Subcutaneous abdominal adipose tissue (tissue), 5 donors: ENCODE data around the gene SCUBE1.

ENCODE experiments used
- H3K27ac ChIP-seq: one replicate; pipeline ENCODE4 v1.7.0; 2013; ENCODE audit warnings: low read depth, mild to moderate bottlenecking, inconsistent platforms, low read length, moderate library complexity
- H3K27me3 ChIP-seq, 5 donors: one replicate each; pipeline ENCODE4 v1.7.0; 2013; ENCODE audit warnings: low read length in 5 of 5, inconsistent platforms in 1 of 5; ENCODE audit not compliant: control insufficient read depth in 5 of 5, insufficient read depth in 4 of 5
- H3K36me3 ChIP-seq, 5 donors: one replicate each; pipeline ENCODE4 v1.7.0; 2013; ENCODE audit warnings: low read length in 5 of 5; ENCODE audit not compliant: control insufficient read depth in 5 of 5, insufficient read depth in 5 of 5
- H3K4me1 ChIP-seq, 5 donors: one replicate each; pipeline ENCODE4 v1.7.0; 2013; ENCODE audit warnings: low read length in 5 of 5, mild to moderate bottlenecking in 3 of 5, moderate library complexity in 1 of 5; ENCODE audit not compliant: control insufficient read depth in 5 of 5, insufficient read depth in 5 of 5
- H3K4me3 ChIP-seq, 5 donors: one replicate each; pipeline ENCODE4 v1.7.0; 2013; ENCODE audit warnings: low read length in 5 of 5, low read depth in 1 of 5
- H3K9ac ChIP-seq, 5 donors: one replicate each; pipeline ENCODE4 v1.7.0; 2013; ENCODE audit warnings: low read length in 5 of 5, mild to moderate bottlenecking in 4 of 5, moderate library complexity in 3 of 5
- H3K9me3 ChIP-seq, 5 donors: one replicate each; pipeline ENCODE4 v1.7.0; 2013; ENCODE audit warnings: low read length in 5 of 5; ENCODE audit not compliant: control insufficient read depth in 5 of 5
- donor health status: healthy.
- donor health status: healthy.
- donor health status: healthy.
- donor health status: healthy.
- donor health status: healthy.

SCUBE1 gene

DNA sequence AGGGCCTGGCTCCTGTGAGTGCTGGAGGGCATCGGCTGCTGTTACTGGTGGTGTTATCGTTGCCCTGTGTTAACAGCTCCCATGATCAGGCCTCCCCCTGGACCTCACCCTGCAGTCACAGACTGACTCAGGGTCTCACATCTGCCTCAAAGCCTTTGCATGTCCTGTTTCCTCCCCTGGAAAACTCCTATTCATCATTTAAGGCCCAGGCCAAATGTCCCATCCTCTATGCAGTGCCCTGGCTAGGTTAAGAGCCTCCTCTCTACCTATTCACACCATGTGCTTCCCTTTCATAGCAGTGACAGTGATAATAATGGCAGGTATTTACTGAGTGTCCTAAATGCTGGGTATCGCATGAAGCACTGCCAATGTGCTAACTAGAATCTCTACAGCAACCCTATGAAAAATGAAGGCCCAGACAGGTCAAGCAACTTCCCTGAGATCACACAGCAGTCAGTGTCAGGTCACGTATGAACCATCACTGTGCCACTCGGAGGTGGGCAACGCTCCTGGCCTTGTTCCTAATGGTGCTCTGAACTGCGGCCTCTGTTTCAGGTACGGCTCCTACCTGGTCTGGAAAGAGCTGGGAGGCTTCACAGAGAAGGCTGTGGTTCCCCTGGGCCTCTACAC, 182.6 kb downstream of the SCUBE1 start:
- H3K4me1 ChIP-seq = peaks cover 2 to 69% (median 52%) of the 10 kb centered on the region in 5 donors
- H3K36me3 ChIP-seq = peaks cover 0 to 38% (median 15%) of the 10 kb centered on the region in 5 donors
- H3K9ac ChIP-seq = no peak overlapping the region
- no peaks in the 10 kb centered on the region for H3K9me3 ChIP-seq
- no peaks in the 10 kb centered on the region for H3K27me3 ChIP-seq
- no peak overlapping the region for H3K4me3 ChIP-seq
- H3K27ac ChIP-seq = peak overlapping the region; percentile 78

DNA sequence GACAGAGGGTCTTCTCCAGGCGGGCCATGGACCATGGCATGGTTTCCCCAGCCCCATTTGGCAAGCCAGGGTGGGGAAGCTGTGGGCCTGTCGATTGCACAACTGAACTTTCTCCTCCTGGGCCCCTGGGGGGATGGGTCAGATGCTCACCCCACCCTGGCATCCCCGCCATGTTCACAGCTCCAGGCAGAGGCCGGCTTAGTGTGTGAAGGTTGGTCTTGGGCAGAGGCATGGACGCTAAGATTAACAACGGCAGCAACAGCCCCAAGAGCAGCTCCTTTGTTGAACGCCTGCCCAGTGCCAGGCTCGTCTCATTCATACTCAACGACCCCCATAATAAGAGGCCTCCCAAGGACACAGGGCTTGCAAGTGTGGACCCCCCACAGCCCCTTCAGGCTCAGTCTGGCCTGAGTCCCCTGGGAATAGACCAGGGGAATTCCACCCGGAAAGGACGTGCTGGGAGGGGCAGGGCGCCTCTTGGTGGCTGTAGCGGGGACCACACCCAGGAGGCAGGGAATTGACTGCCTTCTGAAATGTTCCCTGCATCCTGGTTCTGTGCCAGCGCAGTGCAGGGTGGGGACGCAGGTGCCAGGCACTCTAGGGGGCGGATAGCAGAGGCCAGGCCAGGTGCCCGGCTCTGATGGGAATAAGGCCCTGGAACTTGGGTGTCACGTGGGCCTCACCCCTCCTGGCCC, 183.5 kb downstream of the SCUBE1 start:
- Histone ChIP-seq H3K9me3 (no peaks in the 10 kb centered on the region), H3K4me1 (peaks cover 2 to 76% (median 52%) of the 10 kb centered on the region in 5 donors), H3K27ac (peak overlapping the region; percentile 78), H3K36me3 (peaks cover 0 to 39% (median 15%) of the 10 kb centered on the region in 5 donors), H3K27me3 (no peaks in the 10 kb centered on the region), H3K4me3 (no peak overlapping the region), H3K9ac (no peak overlapping the region)

DNA sequence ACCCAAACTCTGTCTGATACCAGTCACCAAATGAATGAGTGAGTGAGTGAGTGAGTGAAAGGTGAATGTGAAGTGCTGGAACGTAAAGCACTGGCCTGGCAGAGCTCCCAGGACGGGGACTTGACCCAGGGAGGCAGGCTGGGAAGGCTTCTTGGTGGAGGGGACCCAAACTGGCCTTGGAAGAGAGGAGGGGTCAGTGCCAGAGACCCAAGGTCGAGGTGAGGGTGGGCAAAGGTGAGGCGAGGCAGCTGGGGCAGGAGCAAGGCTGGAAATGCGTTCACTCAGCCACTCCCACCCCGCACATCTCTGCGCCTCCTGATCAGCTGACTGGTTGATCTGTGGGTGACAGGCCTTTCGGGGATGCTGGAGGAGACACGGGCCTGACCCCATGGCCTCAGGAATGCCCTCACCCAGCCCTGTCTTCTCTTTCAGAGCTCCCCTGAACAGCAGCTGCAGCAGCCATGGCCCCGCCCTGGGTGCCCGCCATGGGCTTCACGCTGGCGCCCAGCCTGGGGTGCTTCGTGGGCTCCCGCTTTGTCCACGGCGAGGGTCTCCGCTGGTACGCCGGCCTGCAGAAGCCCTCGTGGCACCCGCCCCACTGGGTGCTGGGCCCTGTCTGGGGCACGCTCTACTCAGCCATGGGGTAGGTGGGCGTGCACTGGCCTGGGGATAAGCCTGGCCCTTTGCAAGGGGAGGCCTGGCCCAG, 184.2 kb downstream of the SCUBE1 start:
- H3K27me3 ChIP-seq = no peaks in the 10 kb centered on the region
- peak overlapping the region; percentile 78 for H3K27ac ChIP-seq
- peak overlapping the region in 2 of 5 donors; percentile 2 to 35 for H3K9ac ChIP-seq
- no peaks in the 10 kb centered on the region for H3K9me3 ChIP-seq
- H3K4me3 ChIP-seq = no peak overlapping the region
- H3K4me1 ChIP-seq = peaks cover 2 to 76% (median 50%) of the 10 kb centered on the region in 5 donors
- H3K36me3 ChIP-seq = peaks cover 0 to 39% (median 15%) of the 10 kb centered on the region in 5 donors

DNA sequence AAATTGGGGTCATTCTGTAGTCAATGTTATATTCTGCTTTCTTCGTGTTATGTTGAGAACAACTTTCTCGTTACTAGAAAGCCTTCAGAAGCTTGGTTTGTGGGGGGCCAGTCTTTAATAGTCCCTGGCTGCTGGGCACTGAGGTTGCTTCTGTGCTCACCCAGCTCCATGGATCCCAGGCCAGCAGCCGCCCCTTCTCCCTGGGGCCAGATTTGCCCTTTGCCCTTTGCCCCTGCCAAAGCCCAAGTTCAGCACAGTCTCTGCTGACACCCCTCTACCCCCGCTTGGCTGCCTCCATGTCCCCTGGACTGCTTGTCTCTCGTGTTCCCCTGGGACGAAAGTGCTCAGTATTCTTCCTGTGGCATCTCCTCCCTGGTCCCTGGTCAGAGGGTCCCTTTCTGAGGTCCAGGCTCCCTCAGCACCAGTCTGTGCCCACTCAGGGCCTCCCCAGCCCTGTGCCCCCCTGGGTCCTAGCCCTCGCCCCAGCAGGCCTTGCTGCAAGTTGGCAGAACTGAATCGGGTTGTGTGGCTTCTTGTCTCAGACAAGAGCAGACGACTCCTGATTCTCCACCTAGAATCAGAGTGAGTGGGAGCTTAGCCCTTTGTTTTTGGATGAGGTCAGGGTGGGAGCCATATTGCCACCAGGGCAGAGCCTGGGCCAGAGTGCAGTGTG, 185.2 kb downstream of the SCUBE1 start:
- Histone ChIP-seq H3K27ac (peak overlapping the region; percentile 78), H3K9me3 (no peaks in the 10 kb centered on the region), H3K27me3 (no peaks in the 10 kb centered on the region), H3K36me3 (peaks cover 0 to 37% (median 14%) of the 10 kb centered on the region in 5 donors), H3K9ac (peak overlapping the region in 3 of 5 donors; percentile 26 to 56 (median 35)), H3K4me1 (peaks cover 2 to 70% (median 46%) of the 10 kb centered on the region in 5 donors), H3K4me3 (no peak overlapping the region)

DNA sequence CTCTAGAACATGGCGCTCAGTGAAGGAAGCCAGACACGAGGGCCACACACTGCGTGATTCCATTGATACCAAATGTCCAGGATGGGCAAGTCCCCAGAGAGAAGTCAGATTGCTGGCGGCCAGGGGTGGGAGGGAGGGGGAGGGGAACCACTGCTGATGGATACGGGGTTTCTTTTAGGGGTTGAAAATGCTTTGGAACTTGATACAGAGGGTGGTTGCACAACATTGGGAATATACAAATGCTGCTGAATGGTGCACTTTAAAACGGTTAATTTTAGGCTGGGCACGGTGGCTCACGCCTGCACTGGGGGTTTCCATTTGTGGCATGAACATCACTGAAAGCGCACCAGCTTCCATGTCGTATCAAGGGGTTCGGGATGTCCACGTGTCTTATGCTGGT, 186.8 kb downstream of the SCUBE1 start:
- no peak overlapping the region for H3K4me3 ChIP-seq
- H3K36me3 ChIP-seq = peaks cover 0 to 24% (median 5%) of the 10 kb centered on the region in 5 donors
- peak overlapping the region; percentile 84 for H3K27ac ChIP-seq

DNA sequence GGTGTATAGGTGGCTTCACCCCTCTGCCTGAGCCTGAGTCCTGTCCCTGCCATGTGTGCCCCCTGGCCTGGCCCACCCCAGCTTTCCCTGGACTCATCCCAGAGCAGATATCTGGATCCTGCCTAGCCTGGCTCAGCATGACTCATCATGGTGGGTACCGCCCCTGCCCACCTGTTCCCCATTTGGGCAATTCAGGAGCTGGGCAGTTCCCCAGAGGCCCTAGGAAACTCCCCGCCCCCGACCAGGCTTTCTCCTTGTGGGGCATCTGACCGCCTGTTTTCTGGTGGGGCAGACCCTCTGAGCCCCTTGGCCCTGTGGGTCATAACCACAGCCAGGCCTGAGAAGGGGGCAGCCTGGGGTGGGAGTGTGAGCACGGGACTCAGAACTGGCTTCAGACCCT, 187.4 kb downstream of the SCUBE1 start:
- Histone ChIP-seq H3K27ac (peak overlapping the region; percentile 84), H3K27me3 (no peaks in the 10 kb centered on the region), H3K9me3 (no peaks in the 10 kb centered on the region), H3K9ac (peak overlapping the region in 1 of 5 donors; percentile 5), H3K4me3 (no peak overlapping the region), H3K36me3 (peaks cover 0 to 20% (median 2%) of the 10 kb centered on the region in 5 donors), H3K4me1 (peaks cover 2 to 83% (median 58%) of the 10 kb centered on the region in 5 donors)

More for the DNA sequence above, 186.8 kb downstream of the SCUBE1 start:
- Histone ChIP-seq H3K27me3 (no peaks in the 10 kb centered on the region), H3K9ac (no peak overlapping the region), H3K9me3 (no peaks in the 10 kb centered on the region), H3K4me1 (peaks cover 2 to 79% (median 54%) of the 10 kb centered on the region in 5 donors)

DNA sequence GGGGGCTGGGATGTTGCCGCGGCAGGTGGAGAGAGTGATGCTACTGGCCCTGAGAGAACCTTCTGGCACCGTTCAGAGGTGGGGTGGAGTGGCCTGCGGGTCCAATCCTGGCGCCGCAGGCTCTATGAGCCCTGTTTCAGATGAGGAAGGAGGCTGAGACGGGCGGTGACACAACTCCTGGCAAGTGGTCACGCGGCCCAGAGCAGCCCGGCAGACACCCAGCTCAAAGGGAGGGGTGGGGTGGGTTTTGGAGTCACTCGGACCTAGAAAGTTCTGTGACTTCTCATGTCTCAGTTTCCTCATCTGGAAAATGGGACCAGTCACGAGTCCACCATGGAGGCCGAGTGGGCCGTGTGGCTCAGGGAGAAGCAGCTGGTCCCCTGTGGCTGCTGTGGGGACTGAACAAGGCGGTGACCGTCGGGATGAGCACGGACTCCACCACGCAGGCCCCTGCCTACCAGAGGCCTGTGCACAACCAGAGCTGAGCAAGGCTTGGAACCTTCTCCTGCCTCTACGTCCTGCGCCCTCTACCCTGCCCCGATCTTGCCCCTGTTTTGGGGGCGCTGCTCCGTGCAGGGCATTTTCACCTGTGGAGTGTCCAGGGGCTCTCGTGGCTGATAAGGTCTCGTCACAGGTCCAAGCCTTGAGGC, 188.2 kb downstream of the SCUBE1 start:
- no peaks in the 10 kb centered on the region for H3K27me3 ChIP-seq
- H3K4me3 ChIP-seq = no peak overlapping the region
- peak overlapping the region in 1 of 5 donors; percentile 36 for H3K9ac ChIP-seq
- peak overlapping the region; percentile 84 for H3K27ac ChIP-seq
- H3K36me3 ChIP-seq = peaks cover 0 to 12% (median 0%) of the 10 kb centered on the region in 5 donors
- H3K4me1 ChIP-seq = peaks cover 2 to 84% (median 62%) of the 10 kb centered on the region in 5 donors
- no peaks in the 10 kb centered on the region for H3K9me3 ChIP-seq

DNA sequence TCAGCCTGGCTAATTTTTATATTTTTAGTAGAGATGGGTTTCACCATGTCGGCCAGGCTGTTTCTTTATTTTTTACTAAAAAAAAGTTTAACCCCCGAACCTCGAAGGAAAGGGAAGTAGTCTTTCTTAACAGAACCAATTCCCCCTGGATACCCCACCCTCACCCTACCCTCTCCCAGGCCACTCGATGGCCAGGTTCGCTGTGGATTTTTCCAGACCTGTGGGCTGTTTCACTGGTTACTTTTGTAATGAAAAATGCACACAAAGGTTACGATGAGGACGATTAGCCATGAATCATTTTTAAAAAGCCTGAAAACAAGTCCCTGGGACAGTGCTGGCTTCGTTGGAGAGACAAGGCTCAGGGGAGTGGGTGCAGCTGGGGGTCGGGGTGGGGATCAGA, 189.3 kb downstream of the SCUBE1 start:
- H3K27me3 ChIP-seq = no peaks in the 10 kb centered on the region
- H3K4me1 ChIP-seq = peaks cover 2 to 73% (median 51%) of the 10 kb centered on the region in 5 donors
- H3K9me3 ChIP-seq = no peaks in the 10 kb centered on the region
- peaks cover 0 to 2% (median 0%) of the 10 kb centered on the region in 5 donors for H3K36me3 ChIP-seq
- H3K4me3 ChIP-seq = peak overlapping the region in 1 of 5 donors; percentile 22
- peak overlapping the region in 3 of 5 donors; percentile 41 to 55 (median 48) for H3K9ac ChIP-seq
- peak overlapping the region; percentile 84 for H3K27ac ChIP-seq

DNA sequence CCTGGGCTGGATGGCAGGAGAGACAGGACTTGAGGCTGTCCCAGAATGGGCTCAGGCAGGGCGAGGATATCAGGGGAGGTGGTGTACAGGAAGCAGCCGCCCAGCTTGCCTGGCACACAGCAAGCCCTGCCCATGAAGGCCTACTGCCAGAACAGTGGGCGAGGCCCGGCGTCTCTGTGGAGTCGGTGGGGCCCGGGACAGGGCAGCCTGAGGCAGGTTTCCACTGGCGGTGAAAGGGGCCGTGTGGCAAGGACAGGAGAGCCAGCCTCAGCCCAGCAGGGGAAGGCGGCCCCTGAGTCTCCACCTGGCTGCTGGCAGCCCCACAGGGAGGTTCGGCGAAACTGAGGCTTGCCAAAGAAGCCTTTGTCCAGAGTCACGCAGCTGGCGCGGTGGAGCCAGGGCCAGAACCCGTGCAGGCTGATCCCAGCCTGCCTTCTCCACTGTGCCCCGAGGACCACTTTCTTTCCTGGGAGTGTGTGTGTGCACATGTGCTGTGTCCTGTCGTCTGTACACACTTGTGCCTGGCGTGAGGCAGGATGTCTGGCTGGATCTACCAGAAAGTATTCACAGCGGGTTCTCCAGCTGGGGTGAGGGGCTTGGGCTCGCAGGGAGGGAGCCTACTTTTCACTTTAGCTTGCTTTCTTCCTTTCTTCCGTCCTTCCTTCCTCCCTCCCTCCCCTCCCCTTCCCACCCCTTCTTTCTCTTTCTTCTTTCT, 190.7 kb downstream of the SCUBE1 start:
- Histone ChIP-seq H3K36me3 (peaks cover 0 to 2% (median 0%) of the 10 kb centered on the region in 5 donors), H3K27ac (peak overlapping the region; percentile 93), H3K9ac (peak overlapping the region; percentile 32 to 94 (median 67)), H3K4me1 (peaks cover 0 to 62% (median 43%) of the 10 kb centered on the region in 5 donors), H3K4me3 (peak overlapping the region; percentile 65 to 80 (median 73)), H3K27me3 (no peaks in the 10 kb centered on the region), H3K9me3 (no peaks in the 10 kb centered on the region)
